NB4 (cell line): ENCODE results near the gene PDE4D.

ENCODE experiments used
- MYC ChIP-seq: IDR thresholded peaks from 2 replicates; pipeline ENCODE4 v1.6.1; 2011; ENCODE audit warnings: low read depth, low read length
- POLR2A ChIP-seq: IDR thresholded peaks from 2 replicates; pipeline ENCODE4 v1.6.1; 2011; ENCODE audit warnings: mild to moderate bottlenecking; ENCODE audit not compliant: insufficient read length; ENCODE audit errors: extremely low read depth

DNA sequence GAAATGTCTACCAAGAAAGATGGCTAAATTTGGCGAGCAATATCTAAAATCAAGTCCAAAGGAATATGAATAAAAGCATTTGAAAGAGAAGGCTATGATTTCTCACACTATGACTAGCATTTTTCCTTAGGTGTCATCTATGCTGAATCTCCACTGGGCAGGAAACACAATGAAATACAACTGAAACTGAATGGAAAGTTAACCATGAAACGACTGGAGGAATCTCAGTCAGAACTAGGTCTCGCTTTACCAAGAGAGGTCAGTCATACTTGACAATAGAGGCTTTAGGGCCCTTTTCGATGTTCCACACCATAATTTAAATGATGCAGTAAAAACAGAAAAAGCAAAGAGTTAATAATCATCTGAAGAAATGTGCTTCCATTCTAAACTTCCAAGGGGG lies 339.0 kb downstream of the PDE4D start:
- no peak for TF ChIP-seq MYC
- TF ChIP-seq POLR2A, result no peak
